GM18502 (cell line): ENCODE measurements around the gene PKNOX2.

Experiments used
- ATAC-seq: cut with Tn5 transposase; IDR thresholded peaks from one replicate; pipeline ENCODE4 v1.9.1; 2021; ENCODE audit warnings: mild to moderate bottlenecking; ENCODE audit not compliant: unreplicated experiment, poor library complexity

Gene PKNOX2

GRCh38 chr11:125256541-125257189 lies 92.1 kb downstream of the PKNOX2 start:
- ATAC-seq: no peak

- ATAC-seq: no peak
Measured at GRCh38 chr11:125257190-125257579, 92.6 kb downstream of the PKNOX2 start.

GRCh38 chr11:125257751-125258150 lies 93.2 kb downstream of the PKNOX2 start:
- ATAC-seq: no peak

- no peak for ATAC-seq
Measured at GRCh38 chr11:125258291-125259032, 93.9 kb downstream of the PKNOX2 start.

- ATAC-seq: no peak
Measured at GRCh38 chr11:125261588-125261987, 97.0 kb downstream of the PKNOX2 start.

- ATAC-seq: no peak
Measured at GRCh38 chr11:125262194-125262829, 97.8 kb downstream of the PKNOX2 start.

GRCh38 chr11:125262830-125263218 lies 98.3 kb downstream of the PKNOX2 start:
- no peak for ATAC-seq

- ATAC-seq: no peak
Measured at GRCh38 chr11:125263268-125263790, 98.8 kb downstream of the PKNOX2 start.

- no peak for ATAC-seq
Measured at GRCh38 chr11:125264100-125265022, 99.8 kb downstream of the PKNOX2 start.

- no peak for ATAC-seq
Measured at GRCh38 chr11:125267548-125267947, 103.0 kb downstream of the PKNOX2 start.

- ATAC-seq: no peak
Measured at GRCh38 chr11:125268611-125269010, 104.1 kb downstream of the PKNOX2 start.

GRCh38 chr11:125270106-125270505 lies 105.6 kb downstream of the PKNOX2 start:
- ATAC-seq: no peak

GRCh38 chr11:125270711-125271110 lies 106.2 kb downstream of the PKNOX2 start:
- ATAC-seq: no peak

- ATAC-seq: no peak
Measured at GRCh38 chr11:125271483-125272091, 107.0 kb downstream of the PKNOX2 start.

- ATAC-seq: no peak
Measured at GRCh38 chr11:125272092-125272491, 107.5 kb downstream of the PKNOX2 start.

- no peak for ATAC-seq
Measured at GRCh38 chr11:125272821-125273220, 108.3 kb downstream of the PKNOX2 start.

GRCh38 chr11:125273519-125274000 lies 109.0 kb downstream of the PKNOX2 start:
- no peak for ATAC-seq

GRCh38 chr11:125274309-125274708 lies 109.8 kb downstream of the PKNOX2 start:
- ATAC-seq: no peak

GRCh38 chr11:125274774-125275173 lies 110.2 kb downstream of the PKNOX2 start:
- ATAC-seq: no peak
